ENCODE results near the gene CCDC194. TPM values are rescaled to one million over a fixed set of nuclear protein-coding genes. Genes with fewer than 3 reads are reported as not detected.
A peak's percentile ranks its signal among the peaks of the same experiment; 100 is the strongest.

The CCDC194 gene
- polyA plus RNA-seq, 1 donor from 2014 or later = not detected

DNA sequence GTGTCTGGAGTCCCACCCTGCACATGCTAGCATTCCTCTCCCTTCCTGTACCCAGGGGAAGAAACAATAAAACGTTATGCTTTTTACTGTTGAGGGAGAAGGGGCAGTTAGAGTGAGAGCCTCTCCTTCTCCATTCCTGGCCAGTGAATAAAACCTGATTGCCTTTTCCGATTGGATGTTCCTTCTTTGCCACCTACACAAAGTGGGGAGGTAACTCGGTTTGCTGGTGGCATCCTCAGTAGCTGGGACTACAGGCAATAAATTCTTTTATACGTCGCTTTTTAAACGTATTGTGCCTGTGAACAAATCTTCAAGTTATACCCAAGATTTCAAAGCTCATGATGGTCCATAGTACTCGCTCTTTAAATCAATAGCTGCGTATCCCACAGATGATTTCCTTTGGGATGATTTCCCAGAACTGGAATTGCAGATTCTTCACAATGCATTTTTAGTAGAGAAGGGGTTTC lies 25.2 kb upstream of the CCDC194 start:
- peaks cover 3% of the 10 kb centered on the region for H3F3A ChIP-seq (ENCODE audit: insufficient read depth, low read length, poor library complexity, severe bottlenecking)
- H3K36me3 ChIP-seq (ENCODE audit: insufficient read depth, low read length) = no peaks in the 10 kb centered on the region
- TF ChIP-seq TAF1 (IDR thresholded peaks at IDR 0.05; ENCODE audit: low read depth) = no peak
- TF ChIP-seq, protein P1, sequence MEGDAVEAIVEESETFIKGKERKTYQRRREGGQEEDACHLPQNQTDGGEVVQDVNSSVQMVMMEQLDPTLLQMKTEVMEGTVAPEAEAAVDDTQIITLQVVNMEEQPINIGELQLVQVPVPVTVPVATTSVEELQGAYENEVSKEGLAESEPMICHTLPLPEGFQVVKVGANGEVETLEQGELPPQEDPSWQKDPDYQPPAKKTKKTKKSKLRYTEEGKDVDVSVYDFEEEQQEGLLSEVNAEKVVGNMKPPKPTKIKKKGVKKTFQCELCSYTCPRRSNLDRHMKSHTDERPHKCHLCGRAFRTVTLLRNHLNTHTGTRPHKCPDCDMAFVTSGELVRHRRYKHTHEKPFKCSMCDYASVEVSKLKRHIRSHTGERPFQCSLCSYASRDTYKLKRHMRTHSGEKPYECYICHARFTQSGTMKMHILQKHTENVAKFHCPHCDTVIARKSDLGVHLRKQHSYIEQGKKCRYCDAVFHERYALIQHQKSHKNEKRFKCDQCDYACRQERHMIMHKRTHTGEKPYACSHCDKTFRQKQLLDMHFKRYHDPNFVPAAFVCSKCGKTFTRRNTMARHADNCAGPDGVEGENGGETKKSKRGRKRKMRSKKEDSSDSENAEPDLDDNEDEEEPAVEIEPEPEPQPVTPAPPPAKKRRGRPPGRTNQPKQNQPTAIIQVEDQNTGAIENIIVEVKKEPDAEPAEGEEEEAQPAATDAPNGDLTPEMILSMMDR (IDR thresholded peaks at IDR 0.05; ENCODE audit: poor library complexity, severe bottlenecking) = no peak
- no peak for TF ChIP-seq RAD21 (conservative IDR thresholded peaks at IDR 0.05)
- no peak for TF ChIP-seq EP300 (conservative IDR thresholded peaks at IDR 0.05; ENCODE audit: poor library complexity, severe bottlenecking)
- no peak for TF ChIP-seq MXI1 (conservative IDR thresholded peaks at IDR 0.05; ENCODE audit: poor library complexity, severe bottlenecking)
- no peak for TF ChIP-seq EZH2 (IDR thresholded peaks at IDR 0.05; ENCODE audit: borderline replicate concordance, insufficient read depth, low read length, poor library complexity, severe bottlenecking)
- no peak for TF ChIP-seq POLR2AphosphoS5 (IDR thresholded peaks at IDR 0.05)
- TF ChIP-seq SMC3 (conservative IDR thresholded peaks at IDR 0.05; ENCODE audit: poor library complexity) = no peak
- TF ChIP-seq, protein P2, sequence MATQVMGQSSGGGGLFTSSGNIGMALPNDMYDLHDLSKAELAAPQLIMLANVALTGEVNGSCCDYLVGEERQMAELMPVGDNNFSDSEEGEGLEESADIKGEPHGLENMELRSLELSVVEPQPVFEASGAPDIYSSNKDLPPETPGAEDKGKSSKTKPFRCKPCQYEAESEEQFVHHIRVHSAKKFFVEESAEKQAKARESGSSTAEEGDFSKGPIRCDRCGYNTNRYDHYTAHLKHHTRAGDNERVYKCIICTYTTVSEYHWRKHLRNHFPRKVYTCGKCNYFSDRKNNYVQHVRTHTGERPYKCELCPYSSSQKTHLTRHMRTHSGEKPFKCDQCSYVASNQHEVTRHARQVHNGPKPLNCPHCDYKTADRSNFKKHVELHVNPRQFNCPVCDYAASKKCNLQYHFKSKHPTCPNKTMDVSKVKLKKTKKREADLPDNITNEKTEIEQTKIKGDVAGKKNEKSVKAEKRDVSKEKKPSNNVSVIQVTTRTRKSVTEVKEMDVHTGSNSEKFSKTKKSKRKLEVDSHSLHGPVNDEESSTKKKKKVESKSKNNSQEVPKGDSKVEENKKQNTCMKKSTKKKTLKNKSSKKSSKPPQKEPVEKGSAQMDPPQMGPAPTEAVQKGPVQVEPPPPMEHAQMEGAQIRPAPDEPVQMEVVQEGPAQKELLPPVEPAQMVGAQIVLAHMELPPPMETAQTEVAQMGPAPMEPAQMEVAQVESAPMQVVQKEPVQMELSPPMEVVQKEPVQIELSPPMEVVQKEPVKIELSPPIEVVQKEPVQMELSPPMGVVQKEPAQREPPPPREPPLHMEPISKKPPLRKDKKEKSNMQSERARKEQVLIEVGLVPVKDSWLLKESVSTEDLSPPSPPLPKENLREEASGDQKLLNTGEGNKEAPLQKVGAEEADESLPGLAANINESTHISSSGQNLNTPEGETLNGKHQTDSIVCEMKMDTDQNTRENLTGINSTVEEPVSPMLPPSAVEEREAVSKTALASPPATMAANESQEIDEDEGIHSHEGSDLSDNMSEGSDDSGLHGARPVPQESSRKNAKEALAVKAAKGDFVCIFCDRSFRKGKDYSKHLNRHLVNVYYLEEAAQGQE (IDR thresholded peaks at IDR 0.05; ENCODE audit: borderline replicate concordance) = no peak
- H3K27me3 ChIP-seq (ENCODE audit: insufficient read depth, low read depth, low read length) = no peaks in the 10 kb centered on the region
- H4K20me1 ChIP-seq (ENCODE audit: insufficient read depth) = no peaks in the 10 kb centered on the region
- peak overlapping the region; percentile 27 for H3K4me2 ChIP-seq (ENCODE audit: low read length)
- no peaks in the 10 kb centered on the region for H3K9me2 ChIP-seq (ENCODE audit: insufficient read depth, low read length)
- H2AFZ ChIP-seq (ENCODE audit: low read depth, low read length) = peak overlapping the region; percentile 78
- H3K79me2 ChIP-seq (replicated peaks; ENCODE audit: insufficient read depth, low read length) = no peaks in the 10 kb centered on the region
- H3K4me3 ChIP-seq (ENCODE audit: low read length) = peak overlapping the region; percentile 92
- H3K9me3 ChIP-seq (ENCODE audit: low read length) = no peaks in the 10 kb centered on the region
- peak overlapping the region; percentile 78 for H3K27ac ChIP-seq (ENCODE audit: low read length)
- peak overlapping the region; percentile 56 for H3K9ac ChIP-seq (ENCODE audit: low read length)

DNA sequence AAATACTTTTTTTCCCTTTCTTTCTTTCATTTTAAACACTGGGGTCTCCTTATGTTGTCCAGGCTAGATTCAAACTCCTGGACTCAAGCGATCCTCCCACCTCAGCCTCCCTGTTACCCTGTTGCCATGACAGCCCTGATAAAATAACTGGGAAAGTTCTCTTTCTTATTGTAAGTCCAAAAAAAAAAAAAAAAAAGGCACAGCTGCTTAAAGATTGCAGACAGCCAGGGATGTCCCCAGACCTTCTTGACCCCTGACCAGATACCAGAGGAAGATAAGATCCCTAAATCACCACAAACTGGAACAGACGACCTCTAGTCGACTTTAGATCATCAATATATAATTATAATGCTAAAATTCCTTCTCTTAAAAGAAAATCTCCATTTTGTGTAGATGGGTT lies 24.7 kb upstream of the CCDC194 start:
- Histone ChIP-seq H4K20me1 (ENCODE audit: insufficient read depth) (no peaks in the 10 kb centered on the region), H3K9me3 (ENCODE audit: low read length) (no peaks in the 10 kb centered on the region), H3K4me2 (ENCODE audit: low read length) (peak overlapping the region; percentile 27), H3K27me3 (ENCODE audit: insufficient read depth, low read depth, low read length) (no peaks in the 10 kb centered on the region), H3K27ac (ENCODE audit: low read length) (no peak overlapping the region), H3K4me3 (ENCODE audit: low read length) (peak overlapping the region; percentile 92), H3F3A (ENCODE audit: insufficient read depth, low read length, poor library complexity, severe bottlenecking) (peaks cover 3% of the 10 kb centered on the region), H3K36me3 (ENCODE audit: insufficient read depth, low read length) (no peaks in the 10 kb centered on the region), H3K9ac (ENCODE audit: low read length) (no peak overlapping the region), H3K79me2 (replicated peaks; ENCODE audit: insufficient read depth, low read length) (no peaks in the 10 kb centered on the region), H3K9me2 (ENCODE audit: insufficient read depth, low read length) (no peaks in the 10 kb centered on the region), H2AFZ (ENCODE audit: low read depth, low read length) (no peak overlapping the region)
- TF ChIP-seq, protein P1 (IDR thresholded peaks at IDR 0.05; ENCODE audit: poor library complexity, severe bottlenecking) = no peak
- TF ChIP-seq EZH2 (IDR thresholded peaks at IDR 0.05; ENCODE audit: borderline replicate concordance, insufficient read depth, low read length, poor library complexity, severe bottlenecking) (no peak), SMC3 (conservative IDR thresholded peaks at IDR 0.05; ENCODE audit: poor library complexity) (no peak), MXI1 (conservative IDR thresholded peaks at IDR 0.05; ENCODE audit: poor library complexity, severe bottlenecking) (no peak), RAD21 (conservative IDR thresholded peaks at IDR 0.05) (no peak), TAF1 (IDR thresholded peaks at IDR 0.05; ENCODE audit: low read depth) (no peak), POLR2AphosphoS5 (IDR thresholded peaks at IDR 0.05) (no peak)
- TF ChIP-seq, protein P2 (IDR thresholded peaks at IDR 0.05; ENCODE audit: borderline replicate concordance) = no peak
